ENCODE measurements around the gene LEPROT.

The LEPROT gene

DNA sequence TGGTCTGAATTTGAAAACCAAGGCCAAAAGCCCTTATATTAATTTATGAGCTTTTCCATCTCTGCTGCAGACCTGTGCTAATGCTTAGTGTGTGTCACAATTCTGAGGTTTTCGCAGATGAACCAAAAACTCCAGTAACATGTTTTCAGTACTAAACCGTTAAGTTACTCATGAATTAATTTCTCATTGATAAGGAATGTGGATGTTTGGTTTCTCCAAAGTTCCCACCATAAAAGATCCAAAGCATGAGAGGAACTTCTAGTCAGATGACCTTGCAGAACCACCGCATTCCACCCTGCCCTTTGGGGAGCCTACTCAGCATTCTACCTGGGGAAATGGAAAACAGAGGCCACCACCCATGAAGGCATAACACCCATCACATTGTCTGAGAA is 7.5 kb upstream of the LEPROT start:
- DNase-seq = no peak

DNA sequence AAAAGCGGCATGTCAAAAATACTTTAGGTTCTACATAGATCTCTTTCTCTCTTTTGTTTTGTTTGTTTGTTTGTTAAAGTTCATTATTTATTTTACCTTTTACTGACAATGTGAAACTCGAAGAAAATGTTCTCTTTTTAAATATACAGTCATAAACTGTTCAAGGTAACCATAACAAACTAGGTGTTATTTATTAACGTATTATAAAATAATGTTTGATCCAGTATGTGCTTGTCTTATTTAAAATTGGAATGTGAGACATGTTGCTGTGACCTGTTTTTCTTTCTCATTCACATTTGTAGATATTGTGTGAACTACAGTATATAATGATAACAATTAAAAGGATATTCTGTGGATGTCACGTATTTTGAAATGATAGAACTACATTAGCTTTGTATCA is 5.9 kb upstream of the LEPROT start:
- DNase-seq = no peak

DNA sequence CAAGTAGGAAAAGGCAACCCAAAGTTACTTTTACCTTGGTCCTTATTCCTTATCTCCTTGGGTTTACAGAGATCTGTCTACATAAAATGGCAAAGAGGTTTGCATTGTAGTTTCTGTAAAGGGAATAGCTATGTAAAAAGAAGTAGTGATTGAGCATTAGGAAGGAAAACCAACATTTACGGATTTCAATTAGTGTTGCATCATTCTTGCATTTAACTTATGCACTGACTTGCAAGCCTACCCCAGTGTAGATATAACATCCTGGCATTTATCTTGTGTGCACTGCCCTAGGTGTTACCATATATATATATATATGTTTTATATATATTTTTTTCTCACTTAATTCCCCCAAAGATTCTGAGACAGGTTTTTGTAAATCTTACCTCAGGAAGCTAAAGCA is 3.7 kb upstream of the LEPROT start:
- no peak for DNase-seq

GRCh38 chr1:65417729-65418128 is 2.7 kb upstream of the LEPROT start:
- DNase-seq = no peak

- DNase-seq = no peak
These were observed 1.8 kb upstream of the LEPROT start for GRCh38 chr1:65418522-65419185.

DNA sequence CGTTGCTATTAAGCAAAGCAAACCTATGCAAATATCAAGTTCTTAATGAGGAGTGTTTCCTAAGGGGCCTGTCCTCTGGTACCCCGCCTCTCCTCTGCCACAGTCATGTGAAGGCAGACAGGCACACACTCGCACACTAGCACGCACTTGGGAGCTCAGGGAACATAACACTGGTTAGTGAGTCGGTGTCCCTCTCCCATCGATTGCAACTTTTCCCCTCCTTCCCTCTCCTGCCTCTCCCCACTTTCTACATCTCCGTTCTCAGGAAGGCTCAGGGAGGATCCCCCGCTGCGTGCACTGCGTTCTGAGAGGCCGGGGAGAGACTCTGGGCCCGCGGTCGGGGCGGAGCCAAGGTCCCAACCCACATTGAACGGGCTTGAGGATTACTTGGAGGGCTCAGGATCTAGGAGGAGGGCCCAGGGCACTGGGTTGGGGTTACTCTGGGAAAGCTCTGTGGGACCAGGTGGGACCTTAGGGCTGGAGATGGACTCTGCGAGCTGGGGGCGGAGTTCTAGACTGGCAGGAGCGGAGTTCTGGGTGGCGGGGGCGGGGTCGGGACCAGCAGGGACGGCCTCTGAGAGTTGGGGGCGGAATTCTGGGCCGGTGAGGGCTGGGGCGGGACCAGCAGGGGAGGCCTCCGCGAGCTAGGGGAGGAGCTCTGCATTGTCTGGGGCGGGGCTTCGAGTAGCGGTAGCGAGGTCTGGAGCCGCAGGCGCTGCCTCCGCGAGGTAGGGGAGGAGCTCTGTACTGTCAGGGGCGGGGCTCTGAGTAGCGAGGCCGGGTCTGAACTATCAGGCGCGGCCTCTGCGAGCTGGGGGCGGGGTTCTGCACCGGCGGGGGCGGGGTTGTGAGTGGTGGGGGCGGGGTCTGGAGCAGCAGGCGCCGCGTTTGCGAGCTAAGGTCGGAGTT is 533 bp upstream of the LEPROT start:
- peak; percentile 99 for DNase-seq

DNA sequence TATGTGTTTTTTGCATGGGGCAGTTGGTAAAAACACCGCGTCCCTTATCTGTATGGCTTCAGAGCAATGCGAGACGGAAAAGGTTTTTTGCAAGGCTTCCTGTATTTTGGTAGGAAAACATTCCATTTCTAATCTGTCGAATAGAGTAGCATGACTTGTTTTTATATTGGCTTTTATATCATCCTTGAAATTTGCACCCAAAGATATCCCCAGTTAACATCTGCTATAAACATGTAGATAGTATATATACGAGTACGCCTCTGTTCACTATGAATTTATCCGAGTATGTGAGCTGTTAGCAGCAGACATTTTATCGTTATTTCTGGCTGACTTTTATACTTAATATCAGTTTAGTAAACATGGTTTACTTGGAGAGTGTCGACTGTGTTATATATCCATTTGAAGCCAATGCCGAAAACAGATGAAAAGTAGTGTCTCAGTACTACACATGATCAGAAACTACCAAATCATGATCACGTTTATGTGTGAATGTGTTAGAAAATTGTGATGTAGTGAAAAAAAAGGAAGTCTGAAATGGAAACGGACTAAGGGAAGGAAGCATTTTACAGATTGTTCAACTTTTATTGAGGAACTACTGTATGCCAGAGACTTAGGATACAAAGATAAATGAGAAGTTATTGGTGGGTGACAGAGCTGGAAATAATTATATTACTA is 1.0 kb downstream of the LEPROT start:
- no peak for DNase-seq

DNA sequence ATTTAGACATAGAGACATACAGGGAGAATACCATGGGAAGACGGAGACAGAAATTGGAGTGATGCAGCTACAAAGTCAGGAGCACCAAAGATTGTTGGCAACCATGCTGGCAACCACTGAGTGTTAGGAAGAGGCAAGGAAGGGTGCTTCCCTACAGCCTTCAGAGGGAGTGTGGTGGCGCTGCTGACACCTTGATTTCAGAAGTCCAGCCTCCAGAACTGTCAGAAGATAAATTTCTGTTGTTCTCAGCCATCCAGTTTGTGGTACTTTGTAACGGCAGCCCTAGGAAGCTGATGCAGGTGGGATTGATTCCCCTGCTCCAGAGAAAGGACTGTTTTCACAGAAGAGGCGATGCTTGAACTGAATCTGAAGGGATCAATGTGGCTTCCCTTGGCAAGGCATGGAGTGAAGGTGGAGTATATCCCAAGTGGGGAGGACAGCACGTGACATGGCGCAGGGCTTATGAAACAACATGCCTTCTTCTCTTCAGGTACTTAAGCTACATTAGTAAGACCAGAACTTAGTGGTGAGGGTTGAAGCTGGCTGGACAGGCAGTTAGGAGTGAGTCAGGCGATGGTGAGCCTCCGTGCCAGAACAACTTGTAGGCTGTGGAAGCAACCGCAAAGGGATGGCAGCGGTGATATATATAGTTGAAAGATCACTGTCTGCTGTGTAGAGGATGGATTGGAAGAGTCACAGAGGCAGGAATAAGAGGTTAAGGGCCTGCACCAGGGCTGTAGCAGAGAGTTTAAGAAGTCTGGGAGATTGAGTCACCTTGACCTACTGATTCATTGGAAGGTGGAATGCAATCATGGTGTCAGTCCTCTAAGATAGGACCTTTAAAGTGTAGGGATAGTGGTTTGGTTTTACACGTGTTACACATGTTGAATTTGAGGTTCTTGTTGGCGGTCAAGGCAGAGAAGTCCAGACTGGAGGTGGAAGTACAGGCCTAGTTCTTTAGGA is 2.1 kb downstream of the LEPROT start:
- DNase-seq = no peak

DNA sequence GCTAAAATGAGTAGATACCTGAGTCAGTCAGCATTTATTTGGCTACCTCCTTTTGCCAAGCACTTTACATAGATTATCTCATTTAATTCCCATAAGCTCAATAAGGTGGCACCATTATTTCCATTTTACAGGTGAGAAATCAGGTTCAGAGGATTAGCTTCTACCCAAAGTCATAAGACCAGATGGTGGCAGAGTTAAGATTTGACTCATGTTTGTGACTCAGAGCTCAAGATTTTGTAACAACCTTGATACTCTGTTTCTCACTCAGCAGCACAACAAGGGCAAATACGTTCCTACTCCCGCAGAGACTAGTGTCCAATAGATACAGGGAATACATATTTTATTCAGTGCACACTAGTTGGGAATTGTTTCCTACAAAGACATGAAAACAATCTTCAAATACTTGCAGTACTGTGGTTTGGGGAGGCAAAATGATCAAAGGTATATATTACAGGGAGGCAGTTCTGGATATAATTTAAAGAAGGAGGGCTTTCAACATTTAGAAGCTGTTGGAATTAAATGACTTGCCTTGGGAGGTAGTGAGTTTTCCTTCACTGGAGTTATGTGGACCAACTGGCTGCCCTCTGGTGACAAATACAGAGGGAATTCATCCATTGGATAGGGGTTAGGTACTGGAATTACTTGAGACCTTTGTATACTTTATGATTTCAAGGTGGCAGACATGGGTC is 3.6 kb downstream of the LEPROT start:
- peak; percentile 9 for DNase-seq

GRCh38 chr1:65424573-65424889 is 4.1 kb downstream of the LEPROT start:
- no peak for DNase-seq

DNA sequence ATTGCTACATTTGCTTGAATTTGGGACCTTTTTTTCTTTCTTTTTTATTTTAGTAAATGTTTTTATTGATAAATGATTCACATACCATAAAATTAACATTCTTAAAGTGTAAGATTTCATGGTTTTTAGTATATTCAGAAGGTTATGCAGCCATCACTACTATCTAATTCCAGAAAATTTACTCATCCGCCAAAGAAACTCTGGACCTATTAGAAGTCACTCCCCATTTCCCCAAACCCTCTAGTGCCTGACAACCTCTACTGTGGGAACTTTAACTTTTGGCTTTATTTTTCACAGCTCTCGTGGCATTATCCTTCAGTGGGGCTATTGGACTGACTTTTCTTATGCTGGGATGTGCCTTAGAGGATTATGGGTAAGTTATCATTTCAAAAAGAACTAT is 4.5 kb downstream of the LEPROT start:
- no peak for DNase-seq

GRCh38 chr1:65425697-65426096 is 5.2 kb downstream of the LEPROT start:
- DNase-seq = no peak

DNA sequence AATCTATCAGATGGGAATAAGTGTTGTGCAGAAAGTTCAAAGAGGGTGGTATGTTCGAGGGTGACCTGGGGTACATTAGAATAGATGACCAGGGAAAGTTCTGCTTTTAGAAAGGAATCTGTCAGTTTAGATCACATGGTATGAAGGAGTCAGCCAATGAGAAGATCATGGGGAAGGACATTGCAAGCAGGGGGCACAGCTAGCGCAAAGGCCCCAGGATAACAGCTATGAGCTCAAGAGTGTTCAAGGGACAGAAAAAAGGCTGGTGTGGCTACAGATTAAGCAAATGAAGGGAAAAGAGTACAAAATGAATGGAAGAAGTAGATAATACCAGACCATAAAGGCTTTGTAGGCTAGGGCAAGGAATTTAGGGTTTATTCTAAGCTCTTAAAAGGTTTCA is 8.6 kb downstream of the LEPROT start:
- no peak for DNase-seq

DNA sequence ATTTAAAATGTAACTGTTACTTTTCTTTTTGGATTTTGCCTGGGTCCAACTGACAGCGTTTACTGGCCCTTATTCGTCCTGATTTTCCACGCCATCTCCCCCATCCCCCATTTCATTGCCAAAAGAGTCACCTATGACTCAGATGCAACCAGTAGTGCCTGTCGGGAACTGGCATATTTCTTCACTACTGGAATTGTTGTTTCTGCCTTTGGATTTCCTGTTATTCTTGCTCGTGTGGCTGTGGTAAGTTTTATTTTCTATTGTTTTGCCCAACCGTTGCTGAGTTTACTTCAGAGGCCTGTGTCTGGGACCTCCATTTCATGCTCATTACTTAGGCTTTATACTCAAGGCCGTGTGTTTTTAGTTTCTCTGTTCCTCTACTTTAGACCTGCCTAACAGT is 9.3 kb downstream of the LEPROT start:
- DNase-seq = no peak

DNA sequence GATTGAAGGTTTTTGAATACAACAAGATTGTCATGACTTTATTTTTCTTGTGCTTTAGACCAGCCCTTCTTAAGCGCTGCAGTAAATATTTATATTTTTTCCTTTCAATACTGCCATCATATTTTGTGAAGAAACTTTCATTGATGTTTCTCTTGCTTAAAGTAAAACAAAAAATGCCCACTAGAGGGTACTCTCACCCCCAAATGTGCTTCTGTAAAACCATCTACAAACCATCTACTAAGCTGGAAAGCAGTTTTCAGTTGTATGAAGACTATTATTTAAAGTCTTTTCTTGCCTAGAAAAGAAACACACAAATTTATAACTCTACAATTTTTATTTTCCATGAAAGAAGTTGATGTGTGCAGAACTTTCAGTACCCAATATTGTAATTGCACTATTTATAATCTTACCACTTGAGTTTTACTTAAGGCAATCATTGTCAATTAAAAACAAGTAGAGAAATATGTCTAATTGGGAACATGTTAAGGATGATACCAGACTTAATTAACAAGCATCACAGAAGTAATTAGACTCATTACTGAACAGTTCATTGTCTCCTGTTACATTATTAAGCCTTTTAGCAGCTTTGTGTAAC is 10.7 kb downstream of the LEPROT start:
- no peak for DNase-seq

DNA sequence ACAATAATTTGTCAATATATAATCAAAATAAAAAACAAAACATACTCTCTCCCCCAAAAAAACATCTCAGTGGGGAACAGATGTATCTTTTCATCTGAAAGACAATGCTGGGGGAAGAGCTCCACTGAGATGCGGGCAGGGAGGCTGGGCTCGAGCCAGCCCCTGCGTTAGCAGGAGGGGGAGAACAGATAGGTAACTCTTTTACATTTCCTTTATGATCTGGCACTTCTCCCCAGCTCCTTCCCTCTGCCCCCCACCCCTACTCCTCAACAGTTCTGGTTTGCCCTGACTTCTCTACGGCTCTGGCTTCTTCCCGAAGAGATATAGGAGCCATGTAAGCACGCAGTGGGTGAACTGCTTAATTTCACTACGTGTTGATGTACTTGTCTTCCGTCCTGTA is 12.4 kb downstream of the LEPROT start:
- DNase-seq = no peak

GRCh38 chr1:65434255-65434654 is 13.8 kb downstream of the LEPROT start:
- no peak for DNase-seq

DNA sequence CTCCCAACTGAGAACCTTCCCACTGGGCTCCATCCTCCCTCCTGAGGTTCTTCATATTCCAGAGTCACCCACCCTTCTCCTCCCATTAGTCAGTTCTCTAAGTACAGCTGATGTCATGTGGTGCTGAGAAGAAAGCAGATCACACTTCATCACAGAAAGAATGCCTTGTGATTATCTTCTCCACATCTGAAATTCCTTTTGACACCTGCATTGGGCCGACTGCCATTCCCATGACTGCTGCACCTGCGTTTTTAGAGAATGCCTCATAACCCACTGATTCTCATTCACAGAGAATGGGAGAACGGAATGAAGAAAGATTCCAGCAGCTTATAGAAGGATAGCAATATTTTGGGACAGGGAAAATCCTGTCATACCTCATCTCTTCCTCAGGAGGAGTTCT is 14.3 kb downstream of the LEPROT start:
- no peak for DNase-seq

DNA sequence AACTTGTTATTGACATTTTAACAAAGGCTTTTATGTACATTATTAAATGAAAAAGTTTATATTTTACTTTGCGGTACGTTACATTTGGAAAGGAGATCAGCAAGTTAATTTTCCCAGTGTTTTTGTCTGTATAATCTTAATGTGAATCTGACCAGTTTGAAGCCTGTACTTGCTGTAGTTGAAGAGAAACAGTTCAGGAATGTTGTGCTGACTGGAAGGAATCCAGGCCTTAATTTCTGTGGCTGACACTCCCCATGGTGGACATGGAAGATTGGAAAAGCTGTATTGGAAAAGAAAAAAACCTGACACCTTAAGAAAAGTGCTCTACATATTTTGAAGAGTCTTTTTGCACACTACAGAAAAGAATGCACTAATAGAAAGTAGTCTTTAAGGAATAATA is 15.5 kb downstream of the LEPROT start:
- DNase-seq = no peak

DNA sequence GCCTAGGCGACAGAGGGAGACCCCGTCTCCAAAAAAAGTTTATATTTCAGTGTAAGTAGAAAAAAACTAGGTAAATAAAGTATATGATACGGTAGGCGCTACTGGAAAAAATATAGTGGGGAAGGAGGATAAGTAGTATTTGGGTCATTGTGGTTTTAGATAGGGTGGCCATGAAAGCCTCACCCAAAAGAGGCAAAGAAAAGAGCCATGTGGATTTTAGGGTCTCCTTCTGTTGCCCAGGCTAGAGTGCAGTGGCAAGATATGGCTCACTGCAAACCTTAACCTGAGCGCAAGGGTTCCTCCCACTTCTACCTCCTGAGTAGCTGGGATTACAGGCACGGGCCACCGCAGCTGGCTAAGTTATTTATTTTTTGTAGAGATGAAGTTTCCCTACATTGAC is 17.1 kb downstream of the LEPROT start:
- DNase-seq = no peak

DNA sequence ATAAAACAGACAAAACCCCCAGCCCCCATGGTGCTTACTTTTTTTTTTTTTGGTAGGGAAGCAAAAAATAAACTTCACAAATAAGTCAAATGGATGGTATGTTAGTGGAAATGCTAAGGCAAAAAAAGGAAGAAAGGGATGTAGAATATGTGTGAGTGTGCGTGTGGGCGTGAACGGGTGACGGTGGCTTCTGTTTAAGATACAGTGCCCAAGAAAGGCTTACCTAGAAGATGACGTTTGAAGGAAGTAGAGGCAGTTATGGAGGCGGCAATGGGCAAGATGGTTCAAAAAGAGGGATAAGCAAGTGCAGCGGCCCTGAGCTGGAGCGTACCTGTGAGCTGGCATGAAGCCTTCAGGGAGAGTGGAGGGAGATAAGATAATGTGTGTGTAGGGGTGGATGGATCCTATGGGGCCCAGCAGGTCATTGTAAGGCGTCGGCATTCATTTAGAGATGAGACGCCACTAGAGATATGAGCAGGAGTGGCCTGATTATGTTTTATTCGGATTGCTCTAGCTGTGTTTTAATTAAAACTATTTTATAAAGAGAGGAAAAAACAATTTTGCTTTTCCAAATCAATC is 19.9 kb downstream of the LEPROT start:
- no peak for DNase-seq

GRCh38 chr1:65440915-65441314 is 20.4 kb downstream of the LEPROT start:
- DNase-seq = no peak

All from activated CD4-positive, alpha-beta T cell treated with anti-CD3 and anti-CD28 coated beads for 48 hours (primary cell).